Measurements from ENCODE around the gene CTXND2.

GRCh38 chr1:150888727-150889126 is 1.8 kb downstream of the CTXND2 start:
- no peak for TF ChIP-seq POLR2AphosphoS5 (IDR thresholded peaks at IDR 0.05)
- no peak for TF ChIP-seq CTCF (IDR thresholded peaks at IDR 0.05 in 8 of 11, conservative IDR thresholded peaks at IDR 0.05 in 3 of 11)
- no peak for TF ChIP-seq POLR2A (IDR thresholded peaks at IDR 0.05)

Measured in spleen (tissue), 7 donors.